Measurements from ENCODE around the gene CYP2J2.
"Not testable (repeated sequence)": the region's sequence is repeated elsewhere in the genome, so short reads cannot be mapped to it uniquely, and the experiment has no call there.

The CYP2J2 gene

GRCh38 chr1:59857679-59858354, 68.8 kb downstream of the CYP2J2 start:
- DNase-seq (ENCODE audit: low read depth) = no peak

DNA sequence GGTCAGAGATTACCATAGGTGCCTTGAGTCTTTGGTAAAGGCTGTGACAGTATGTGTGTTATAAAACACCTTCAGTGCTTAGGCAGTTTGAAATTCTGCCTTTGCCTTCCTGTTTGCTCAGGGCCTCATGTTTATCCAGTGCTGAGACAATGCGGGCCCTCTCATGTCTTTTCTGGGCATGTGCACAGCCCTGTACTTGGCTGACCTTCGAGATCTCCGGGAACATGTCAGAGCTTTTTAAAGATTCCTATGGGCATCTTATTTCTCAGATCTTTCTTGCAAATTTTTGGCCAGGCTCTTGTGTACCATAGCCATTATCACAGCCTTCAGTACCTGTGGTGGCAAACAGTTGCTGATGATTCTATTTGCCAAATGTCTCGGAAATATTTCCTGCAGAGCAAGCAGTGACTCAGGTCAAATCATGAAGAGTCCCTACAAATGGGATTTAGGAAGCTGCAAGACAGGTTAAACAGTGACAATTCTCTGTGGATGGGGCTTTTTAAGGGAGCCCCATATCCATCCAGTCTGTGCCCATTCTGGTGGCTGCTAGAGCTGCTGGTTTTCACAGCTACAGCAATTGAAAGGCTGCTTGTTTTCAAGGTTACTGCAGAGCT, 69.7 kb downstream of the CYP2J2 start:
- no peak for DNase-seq (ENCODE audit: low read depth)

DNA sequence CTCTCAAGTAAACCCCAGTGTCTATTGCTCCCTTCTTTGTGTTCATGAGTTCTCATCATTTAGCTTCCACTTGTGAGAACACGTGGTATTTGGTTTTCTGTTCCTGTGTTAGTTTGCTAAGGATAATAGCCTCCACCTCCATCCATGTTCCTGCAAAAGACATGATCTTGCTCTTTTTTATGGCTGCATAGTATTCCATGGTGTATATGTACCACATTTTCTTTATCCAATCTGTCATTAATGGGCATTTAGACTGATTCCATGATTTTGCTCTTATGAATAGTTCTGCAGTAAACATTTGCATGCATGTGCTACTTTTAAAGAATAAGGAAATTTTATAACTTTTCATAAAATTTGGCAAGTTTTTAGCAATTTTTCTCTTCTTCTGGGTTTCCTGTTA, 71.3 kb downstream of the CYP2J2 start:
- DNase-seq (ENCODE audit: low read depth) = not testable (repeated sequence)

- no peak for DNase-seq (ENCODE audit: low read depth)
Measured at GRCh38 chr1:59852117-59852516, 74.5 kb downstream of the CYP2J2 start.

DNA sequence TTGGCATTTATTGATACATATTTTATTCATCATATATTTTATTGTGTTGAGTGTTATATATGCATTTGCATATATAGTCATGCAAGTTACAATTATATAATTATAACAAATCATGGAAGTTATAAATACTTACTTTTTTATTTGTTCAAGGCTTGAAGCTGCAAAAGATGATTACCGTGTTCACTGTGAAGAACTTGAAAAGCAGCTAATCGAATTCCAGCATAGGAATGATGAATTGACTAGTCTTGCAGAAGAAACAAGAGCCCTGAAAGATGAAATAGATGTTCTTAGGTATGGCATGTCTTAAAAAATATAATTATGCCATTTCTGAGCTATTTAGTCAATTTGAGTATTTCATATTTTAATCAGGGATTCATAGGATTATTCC, 79.7 kb downstream of the CYP2J2 start:
- DNase-seq (ENCODE audit: low read depth) = no peak

- no peak for DNase-seq (ENCODE audit: low read depth)
Measured at GRCh38 chr1:59846209-59846894, 80.2 kb downstream of the CYP2J2 start.

DNA sequence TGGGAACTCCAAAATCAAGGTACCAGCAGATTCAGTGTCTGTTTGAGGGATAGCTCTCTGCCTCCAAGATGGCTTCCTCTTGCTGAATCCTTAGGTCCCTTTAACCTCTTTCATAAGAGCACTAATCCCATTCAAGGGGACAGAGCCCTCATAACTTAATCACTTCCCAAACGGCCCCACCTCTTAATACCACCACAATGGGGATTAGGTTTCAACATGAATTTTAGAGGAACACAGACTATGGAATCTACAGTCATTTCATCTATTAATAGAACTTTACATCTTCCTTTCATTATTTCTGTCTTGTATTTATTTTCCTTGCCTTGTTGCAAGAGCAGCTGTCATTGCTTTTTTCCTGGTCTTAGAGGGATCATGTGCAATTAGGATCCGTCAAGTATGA, 81.5 kb downstream of the CYP2J2 start:
- no peak for DNase-seq (ENCODE audit: low read depth)
